ENCODE data around the gene SRRD.

Gene SRRD

DNA sequence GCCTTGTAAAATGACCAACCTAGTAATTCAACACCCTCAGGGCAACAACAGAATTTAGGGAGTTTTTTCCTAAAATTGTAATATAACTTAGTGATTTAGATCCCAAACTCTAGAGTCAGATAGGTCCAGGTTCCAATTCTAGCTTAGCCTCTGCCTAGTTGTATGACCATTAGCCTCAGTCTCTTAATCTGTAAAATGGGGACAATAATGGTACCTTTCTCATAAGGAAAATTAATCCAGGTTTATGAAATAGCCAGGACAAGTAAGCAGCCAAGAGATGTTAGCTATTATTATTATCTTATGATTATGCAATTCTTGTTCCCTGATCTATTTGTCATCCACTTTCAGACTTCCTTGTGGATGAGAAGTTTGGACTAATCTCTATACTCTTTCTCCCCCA, 24.5 kb downstream of the SRRD start:
- TF ChIP-seq, protein P1, sequence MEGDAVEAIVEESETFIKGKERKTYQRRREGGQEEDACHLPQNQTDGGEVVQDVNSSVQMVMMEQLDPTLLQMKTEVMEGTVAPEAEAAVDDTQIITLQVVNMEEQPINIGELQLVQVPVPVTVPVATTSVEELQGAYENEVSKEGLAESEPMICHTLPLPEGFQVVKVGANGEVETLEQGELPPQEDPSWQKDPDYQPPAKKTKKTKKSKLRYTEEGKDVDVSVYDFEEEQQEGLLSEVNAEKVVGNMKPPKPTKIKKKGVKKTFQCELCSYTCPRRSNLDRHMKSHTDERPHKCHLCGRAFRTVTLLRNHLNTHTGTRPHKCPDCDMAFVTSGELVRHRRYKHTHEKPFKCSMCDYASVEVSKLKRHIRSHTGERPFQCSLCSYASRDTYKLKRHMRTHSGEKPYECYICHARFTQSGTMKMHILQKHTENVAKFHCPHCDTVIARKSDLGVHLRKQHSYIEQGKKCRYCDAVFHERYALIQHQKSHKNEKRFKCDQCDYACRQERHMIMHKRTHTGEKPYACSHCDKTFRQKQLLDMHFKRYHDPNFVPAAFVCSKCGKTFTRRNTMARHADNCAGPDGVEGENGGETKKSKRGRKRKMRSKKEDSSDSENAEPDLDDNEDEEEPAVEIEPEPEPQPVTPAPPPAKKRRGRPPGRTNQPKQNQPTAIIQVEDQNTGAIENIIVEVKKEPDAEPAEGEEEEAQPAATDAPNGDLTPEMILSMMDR (conservative IDR thresholded peaks at IDR 0.05; ENCODE audit: low read depth, low read length), result no peak

DNA sequence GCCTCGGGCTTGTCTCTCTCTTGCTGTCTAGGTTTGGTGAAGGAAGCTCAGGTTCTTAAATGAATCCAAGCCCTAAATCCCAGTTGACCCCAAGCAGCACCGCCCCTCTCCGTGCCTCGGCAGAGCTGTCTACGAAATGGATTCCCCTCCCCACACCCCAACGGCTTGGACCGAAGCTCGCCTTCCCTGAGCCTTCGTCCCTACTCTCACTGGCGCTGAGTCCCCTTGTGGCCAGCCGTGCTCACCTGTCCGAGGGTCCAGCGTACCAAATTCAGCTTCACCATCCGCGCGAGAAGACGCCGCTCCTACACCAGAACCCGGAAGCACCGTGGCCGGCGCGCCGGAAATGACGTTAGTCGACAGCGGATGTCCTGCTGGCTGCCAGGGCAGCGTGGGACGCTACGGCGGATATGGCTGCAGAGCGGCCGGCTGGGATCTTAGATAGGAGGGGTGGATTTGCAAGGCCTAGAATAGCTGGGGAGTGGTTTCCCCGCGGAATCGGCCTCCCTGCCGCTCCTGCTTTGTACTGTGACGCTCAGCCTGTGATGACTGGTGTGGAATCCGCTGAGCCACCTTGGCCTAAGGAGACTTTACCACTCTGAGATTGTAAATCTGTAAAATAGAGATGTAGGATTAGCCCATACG, 28.6 kb downstream of the SRRD start, which contains the start of gene TFIP11:
Gene TFIP11 (minus strand): TSS at position 325 of the 645 bp plus-strand sequence. CDS start 2,201 bp downstream, outside the sequence.
- peak; percentile 71 for DNase-seq (ENCODE audit: low read depth)
- peak within 1 kb of the TSS; percentile 99 for H3K4me3 ChIP-seq (ENCODE audit: low read length)
- TF ChIP-seq, protein P1 (conservative IDR thresholded peaks at IDR 0.05; ENCODE audit: low read depth, low read length), result peak; percentile 29

More for the DNA sequence above, 24.5 kb downstream of the SRRD start:
- no peak overlapping the region for H3K4me3 ChIP-seq (ENCODE audit: low read length)
- no peak for DNase-seq (ENCODE audit: low read depth)

DNA sequence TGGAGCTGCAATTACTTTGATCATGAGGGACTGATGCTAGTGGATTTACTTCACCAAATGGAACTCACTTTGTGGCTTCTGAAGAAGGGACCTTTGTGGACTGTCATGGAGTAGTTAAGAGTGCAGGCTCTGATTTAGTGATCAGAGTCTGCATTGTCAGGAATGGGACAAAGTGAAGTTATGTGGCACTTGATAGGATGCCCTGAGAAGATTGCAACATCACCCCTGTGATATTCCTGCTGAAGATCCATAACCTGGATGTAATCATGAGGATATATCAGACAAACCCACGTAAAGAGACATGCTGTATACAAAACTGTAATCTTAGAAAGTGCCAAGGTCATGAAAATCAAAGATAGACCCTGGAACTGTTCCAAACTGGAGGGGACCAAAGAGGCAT, 30.2 kb downstream of the SRRD start:
- TF ChIP-seq, protein P1 (conservative IDR thresholded peaks at IDR 0.05; ENCODE audit: low read depth, low read length), result no peak
- no peak for DNase-seq (ENCODE audit: low read depth)
- H3K4me3 ChIP-seq (ENCODE audit: low read length), result no peak overlapping the region

DNA sequence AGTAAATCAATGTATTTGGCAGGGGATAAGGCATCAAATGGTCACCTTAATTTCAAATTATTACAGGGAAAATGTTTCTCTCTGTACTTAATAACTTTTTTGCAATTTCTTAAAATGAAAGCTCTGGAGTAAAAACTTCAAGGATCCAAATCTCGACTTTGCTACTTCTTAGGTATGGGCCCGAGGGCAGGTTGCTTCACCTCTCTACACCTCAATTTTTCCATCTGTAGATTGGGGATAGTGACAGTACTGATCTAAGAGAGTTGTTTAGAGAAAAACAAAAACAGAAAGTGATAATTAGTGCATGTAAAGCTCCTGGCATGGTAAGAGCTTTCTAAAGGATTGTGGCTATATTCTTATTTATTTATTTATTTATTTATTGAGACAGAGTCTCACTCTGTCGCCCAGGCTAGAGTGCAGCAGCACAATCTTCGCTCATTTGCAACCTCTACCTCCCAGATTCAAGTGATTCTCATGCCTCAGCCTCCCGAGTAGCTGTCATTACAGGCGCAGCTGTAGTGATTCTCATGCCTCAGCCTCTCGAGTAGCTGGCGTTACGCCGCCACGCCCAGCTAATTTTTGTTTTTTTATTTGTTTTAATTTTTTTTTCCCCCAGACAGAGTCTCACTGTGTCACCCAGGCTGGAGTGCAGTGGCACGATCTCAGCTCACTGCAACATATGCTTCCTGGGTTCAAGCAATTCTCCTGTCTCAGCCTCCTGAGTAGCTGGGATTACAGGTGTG, 30.9 kb downstream of the SRRD start:
- no peak for DNase-seq (ENCODE audit: low read depth)

DNA sequence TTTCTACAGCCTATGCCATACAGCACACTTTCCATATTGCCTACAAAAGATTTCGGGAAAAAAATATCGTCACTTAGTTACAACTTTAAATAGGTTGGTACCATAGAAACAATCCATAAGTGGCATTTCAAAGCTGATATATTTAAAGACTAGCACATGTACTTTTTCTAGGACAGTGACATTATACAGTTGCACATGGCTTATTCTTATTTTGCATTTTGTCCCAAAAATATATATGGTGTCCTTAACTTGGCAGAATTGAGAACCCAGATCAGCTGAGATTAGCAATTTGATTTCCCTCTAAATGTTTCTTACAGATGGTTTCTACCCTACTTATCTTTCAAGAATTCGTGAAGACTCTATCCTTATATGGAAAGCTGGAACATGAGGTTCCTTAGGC, 32.3 kb downstream of the SRRD start:
- TF ChIP-seq, protein P1 (conservative IDR thresholded peaks at IDR 0.05; ENCODE audit: low read depth, low read length), result no peak
- H3K4me3 ChIP-seq (ENCODE audit: low read length), result no peak overlapping the region
- no peak for DNase-seq (ENCODE audit: low read depth)

More for the DNA sequence above, 30.9 kb downstream of the SRRD start:
- TF ChIP-seq, protein P1 (conservative IDR thresholded peaks at IDR 0.05; ENCODE audit: low read depth, low read length), result no peak
- H3K4me3 ChIP-seq (ENCODE audit: low read length), result no peak overlapping the region

DNA sequence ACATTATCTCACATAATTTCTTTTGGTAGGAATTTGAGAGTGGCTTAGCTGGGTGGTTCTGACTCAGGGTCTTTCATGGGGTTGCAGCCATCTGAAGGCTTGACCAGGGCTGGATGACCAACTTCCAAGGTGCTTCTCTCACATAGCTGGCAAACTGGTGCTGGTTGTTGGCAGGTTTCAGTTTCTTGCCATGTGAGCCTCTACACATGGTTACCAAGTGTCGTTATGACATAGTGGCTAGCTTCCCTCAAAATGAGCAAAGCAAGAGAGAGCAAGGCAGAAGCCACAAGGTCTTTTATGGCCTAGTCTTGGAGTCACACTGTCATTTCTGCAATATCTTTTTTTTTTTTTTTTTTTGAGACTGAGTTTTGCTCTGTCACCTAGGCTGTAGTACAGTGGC, 32.8 kb downstream of the SRRD start:
- TF ChIP-seq, protein P1 (conservative IDR thresholded peaks at IDR 0.05; ENCODE audit: low read depth, low read length), result no peak
- H3K4me3 ChIP-seq (ENCODE audit: low read length), result no peak overlapping the region
- DNase-seq (ENCODE audit: low read depth), result no peak
